ENCODE results near the gene C9orf43. TPM values are rescaled to one million over a fixed set of nuclear protein-coding genes. Genes with fewer than 3 reads are reported as not detected.

The C9orf43 gene
- total and polyA plus RNA-seq, 2 experiments from 2014 or later = 0.63 to 1.1 TPM

- H3K4me1 Mint-ChIP-seq = peaks cover 12% of the 10 kb centered on the region
- H3K27me3 ChIP-seq (ENCODE audit: insufficient read depth) = no peaks in the 10 kb centered on the region
- no peak overlapping the region for H3K4me3 Mint-ChIP-seq
- H4K20me1 ChIP-seq (replicated peaks; ENCODE audit: insufficient read depth) = no peaks in the 10 kb centered on the region
- no peaks in the 10 kb centered on the region for H3K9me3 Mint-ChIP-seq
- no peaks in the 10 kb centered on the region for H3K36me3 ChIP-seq (ENCODE audit: insufficient read depth)
- TF ChIP-seq POLR2AphosphoS5 (IDR thresholded peaks at IDR 0.05; ENCODE audit: low read depth) (no peak), NANOG (IDR thresholded peaks at IDR 0.05; ENCODE audit: borderline replicate concordance) (no peak), CREB1 (CRISPR knock-in tag; IDR thresholded peaks at IDR 0.05; ENCODE audit: low read depth) (no peak), ZNF462 (CRISPR knock-in tag; IDR thresholded peaks at IDR 0.05) (no peak), JUNB (IDR thresholded peaks at IDR 0.05; ENCODE audit: unreplicated experiment) (no peak), EZH2phosphoT487 (IDR thresholded peaks at IDR 0.05; ENCODE audit: unreplicated experiment) (no peak), ZNF331 (CRISPR knock-in tag; IDR thresholded peaks at IDR 0.05; ENCODE audit: low read depth) (no peak), CTCF (conservative IDR thresholded peaks at IDR 0.05; ENCODE audit: low read depth in 2 of 2) (no peak), ETS1 (IDR thresholded peaks at IDR 0.05) (no peak), ZNF114 (CRISPR knock-in tag; IDR thresholded peaks at IDR 0.05) (no peak), EZH2 (IDR thresholded peaks at IDR 0.05; ENCODE audit: low read depth, unreplicated experiment) (no peak), STAT1 (IDR thresholded peaks at IDR 0.05; ENCODE audit: unreplicated experiment) (no peak), REST (IDR thresholded peaks at IDR 0.05; ENCODE audit: unreplicated experiment) (no peak)
- peaks cover 5% of the 10 kb centered on the region for H3K27me3 Mint-ChIP-seq (ENCODE audit: insufficient read depth, low read depth, poor library complexity)
- H3K79me2 ChIP-seq (replicated peaks; ENCODE audit: insufficient read depth) = no peaks in the 10 kb centered on the region
- no peaks in the 10 kb centered on the region for H3F3A ChIP-seq (replicated peaks; ENCODE audit: low read depth)
- H3K9me2 ChIP-seq (ENCODE audit: insufficient read depth) = no peaks in the 10 kb centered on the region
- no peak overlapping the region for H3K4me3 ChIP-seq
- no peak for ATAC-seq
- no peak overlapping the region for H2AFZ ChIP-seq
- no peaks in the 10 kb centered on the region for H3K36me3 Mint-ChIP-seq (ENCODE audit: low read depth)
- H3K4me2 ChIP-seq = no peak overlapping the region
- DNase-seq (ENCODE audit: low spot score) = no peak
- no peak overlapping the region for H3K27ac ChIP-seq (ENCODE audit: low read depth)
- peaks cover 5% of the 10 kb centered on the region; the same call in 1 of the 2 replicates for H3K4me1 ChIP-seq (ENCODE audit: insufficient read depth)
- no peak overlapping the region for H3K27ac Mint-ChIP-seq
Observed at GRCh38 chr9:113428062-113428615, 17.6 kb downstream of the C9orf43 start.
